Effector memory CD8-positive, alpha-beta T cell (primary cell): ENCODE data around the gene FCGR2B.
"Not testable (repeated sequence)": the region's sequence is repeated elsewhere in the genome, so short reads cannot be mapped to it uniquely, and the experiment has no call there.

Experiments
- ATAC-seq: fragments of 150-1000 bp; cut with Tn5 transposase; replicated peaks from 2 replicates; pipeline ENCODE4 v1.10.0; 2021; ENCODE audit warnings: mild to moderate bottlenecking, moderate library complexity
- DNase-seq, 3 experiments: peaks; one replicate each; pipeline ENCODE4 v3.0.0; 2021
- H3K27ac Mint-ChIP-seq, 2 donors: one replicate each; pipeline ENCODE4 v1.8.0; 2022; ENCODE audit warnings: mild to moderate bottlenecking in 2 of 2, mixed read lengths in 2 of 2, moderate library complexity in 2 of 2
- H3K27me3 Mint-ChIP-seq, 2 donors: one replicate each; pipeline ENCODE4 v1.8.0; 2022; ENCODE audit warnings: mixed read lengths in 2 of 2
- H3K36me3 Mint-ChIP-seq: one replicate; pipeline ENCODE4 v1.8.0; 2022; ENCODE audit warnings: mild to moderate bottlenecking, moderate library complexity, mixed read lengths; ENCODE audit not compliant: insufficient read depth
- H3K4me1 Mint-ChIP-seq, 2 donors: one replicate each; pipeline ENCODE4 v1.8.0; 2022; ENCODE audit warnings: low read depth in 2 of 2, mixed read lengths in 2 of 2
- H3K4me3 Mint-ChIP-seq, 2 donors: one replicate each; pipeline ENCODE4 v1.8.0; 2022; ENCODE audit warnings: mild to moderate bottlenecking in 2 of 2, mixed read lengths in 2 of 2, moderate library complexity in 2 of 2
- H3K9me3 Mint-ChIP-seq, 2 donors: one replicate each; pipeline ENCODE4 v1.8.0; 2022; ENCODE audit warnings: mixed read lengths in 2 of 2

Gene FCGR2B

GRCh38 chr1:161723459-161724141, 60.7 kb downstream of the FCGR2B start:
- no peaks in the 10 kb centered on the region for H3K27me3 Mint-ChIP-seq
- no peak overlapping the region for H3K4me3 Mint-ChIP-seq
- no peak overlapping the region for H3K27ac Mint-ChIP-seq
- peaks cover 28 to 31% of the 10 kb centered on the region in 2 donors for H3K4me1 Mint-ChIP-seq
- no peaks in the 10 kb centered on the region for H3K9me3 Mint-ChIP-seq
- no peak for ATAC-seq
- H3K36me3 Mint-ChIP-seq, result peaks cover 10% of the 10 kb centered on the region
- DNase-seq, result no peak

- not testable (repeated sequence) for ATAC-seq, H3K27me3 Mint-ChIP-seq, H3K9me3 Mint-ChIP-seq, DNase-seq
- Mint-ChIP-seq H3K27ac (peak overlapping the region; percentile 90), H3K4me3 (peak overlapping the region; percentile 98 to 99), H3K36me3 (peaks cover 10% of the 10 kb centered on the region), H3K4me1 (peaks cover 36 to 44% of the 10 kb centered on the region in 2 donors)
These were observed 62.4 kb downstream of the FCGR2B start for GRCh38 chr1:161725258-161725907.

GRCh38 chr1:161725908-161726472, 63.0 kb downstream of the FCGR2B start:
- H3K4me1 Mint-ChIP-seq, result peaks cover 36 to 46% of the 10 kb centered on the region in 2 donors
- H3K9me3 Mint-ChIP-seq, result no peaks in the 10 kb centered on the region
- ATAC-seq (peak; percentile 23), DNase-seq (peak; percentile 19 to 52 (median 22))
- no peaks in the 10 kb centered on the region for H3K27me3 Mint-ChIP-seq
- peaks cover 10% of the 10 kb centered on the region for H3K36me3 Mint-ChIP-seq
- H3K4me3 Mint-ChIP-seq, result peak overlapping the region; percentile 98 to 99
- peak overlapping the region; percentile 90 for H3K27ac Mint-ChIP-seq

GRCh38 chr1:161726473-161727255, 63.7 kb downstream of the FCGR2B start:
- H3K4me1 Mint-ChIP-seq, result peaks cover 36 to 51% of the 10 kb centered on the region in 2 donors
- H3K27ac Mint-ChIP-seq, result peak overlapping the region; percentile 90 to 96
- ATAC-seq (peak; percentile 74), DNase-seq (peak; percentile 65 to 71 (median 67))
- H3K4me3 Mint-ChIP-seq, result peak overlapping the region; percentile 98 to 99
- peaks cover 10% of the 10 kb centered on the region for H3K36me3 Mint-ChIP-seq
- H3K27me3 Mint-ChIP-seq, result no peaks in the 10 kb centered on the region
- H3K9me3 Mint-ChIP-seq, result no peaks in the 10 kb centered on the region

DNA sequence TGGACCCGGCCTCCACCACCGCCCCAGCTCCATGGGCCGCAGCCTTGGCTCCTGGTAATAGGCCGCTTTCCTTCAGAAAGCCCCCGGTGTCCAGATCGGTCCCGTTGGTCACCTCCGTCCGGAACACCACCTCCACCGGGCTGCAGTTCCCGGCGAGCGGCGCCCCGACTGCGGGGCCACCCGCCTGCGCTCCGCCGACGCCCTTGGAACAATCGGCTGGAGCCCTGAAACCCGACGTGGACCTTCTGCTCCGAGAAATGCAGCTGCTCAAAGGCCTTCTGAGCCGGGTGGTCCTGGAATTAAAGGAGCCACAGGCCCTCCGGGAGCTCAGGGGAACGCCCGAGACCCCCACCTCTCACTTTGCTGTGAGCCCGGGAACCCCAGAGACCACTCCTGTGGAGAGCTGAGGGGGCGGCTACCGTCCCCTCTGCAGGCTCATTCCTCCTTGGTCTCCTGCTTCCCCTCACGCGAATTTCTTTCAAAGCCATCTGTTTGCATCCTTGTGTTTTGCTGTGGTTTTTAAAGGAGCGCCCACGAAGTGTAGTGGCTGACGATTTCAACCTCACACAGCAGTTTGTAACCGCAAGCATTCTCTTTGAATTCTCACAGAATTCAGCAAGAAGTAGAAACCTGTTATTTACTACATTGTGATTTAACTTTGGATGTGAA, 64.4 kb downstream of the FCGR2B start:
- Mint-ChIP-seq H3K4me3 (peak overlapping the region; percentile 98 to 99), H3K36me3 (peaks cover 10% of the 10 kb centered on the region), H3K27me3 (no peaks in the 10 kb centered on the region)

More for the DNA sequence above, 64.4 kb downstream of the FCGR2B start:
- Mint-ChIP-seq H3K4me1 (peaks cover 32 to 51% of the 10 kb centered on the region in 2 donors), H3K9me3 (no peaks in the 10 kb centered on the region), H3K27ac (peak overlapping the region; percentile 90 to 96)
- ATAC-seq (peak; percentile 29), DNase-seq (peak; percentile 27 to 42 (median 30))
